ENCODE results near the gene ADGRB3. TPM values are rescaled to one million over a fixed set of nuclear protein-coding genes. Genes with fewer than 3 reads are reported as not detected.

ADGRB3 gene
- total RNA-seq, 3 donors from 2014 or later: 0.43 to 7.8 (median 0.72) TPM

- Histone ChIP-seq H3K36me3 (ENCODE audit: low read depth) (no peaks in the 10 kb centered on the region), H3K9me3 (no peaks in the 10 kb centered on the region), H3K4me3 (no peak overlapping the region), H3K4me1 (ENCODE audit: low read depth) (no peaks in the 10 kb centered on the region)
- no peak for ATAC-seq
- DNase-seq: no peak
- intact Hi-C loops (cut with DNase I, micrococcal nuclease): no loop called here
- TF ChIP-seq CTCF (IDR thresholded peaks at IDR 0.05): no peak
Measured at GRCh38 chr6:69155467-69155866, 520.4 kb downstream of the ADGRB3 start.

GRCh38 chr6:69162811-69163210 is 527.7 kb downstream of the ADGRB3 start:
- DNase-seq: no peak
- Histone ChIP-seq H3K4me3 (no peak overlapping the region), H3K4me1 (ENCODE audit: low read depth) (no peaks in the 10 kb centered on the region), H3K36me3 (ENCODE audit: low read depth) (no peaks in the 10 kb centered on the region), H3K9me3 (no peaks in the 10 kb centered on the region)
- ATAC-seq: no peak
- no peak for TF ChIP-seq CTCF (IDR thresholded peaks at IDR 0.05)
- intact Hi-C loops (cut with DNase I, micrococcal nuclease): no loop called here

GRCh38 chr6:69164564-69165229 is 529.6 kb downstream of the ADGRB3 start:
- no peaks in the 10 kb centered on the region for H3K4me1 ChIP-seq (ENCODE audit: low read depth)
- no peak overlapping the region for H3K4me3 ChIP-seq
- TF ChIP-seq CTCF (IDR thresholded peaks at IDR 0.05): no peak
- intact Hi-C loops (cut with DNase I, micrococcal nuclease): no loop called here
- DNase-seq (no peak), ATAC-seq (no peak)
- no peaks in the 10 kb centered on the region for H3K36me3 ChIP-seq (ENCODE audit: low read depth)
- H3K9me3 ChIP-seq: no peaks in the 10 kb centered on the region

- no peak for TF ChIP-seq CTCF (IDR thresholded peaks at IDR 0.05)
- DNase-seq (no peak), ATAC-seq (no peak)
- Histone ChIP-seq H3K4me3 (no peak overlapping the region), H3K4me1 (ENCODE audit: low read depth) (no peaks in the 10 kb centered on the region), H3K36me3 (ENCODE audit: low read depth) (no peaks in the 10 kb centered on the region), H3K9me3 (no peaks in the 10 kb centered on the region)
- intact Hi-C loops (cut with DNase I, micrococcal nuclease): no loop called here
Measured at GRCh38 chr6:69179681-69180080, 544.6 kb downstream of the ADGRB3 start.

- no peak for TF ChIP-seq CTCF (IDR thresholded peaks at IDR 0.05)
- DNase-seq (no peak), ATAC-seq (no peak)
- H3K36me3 ChIP-seq (ENCODE audit: low read depth): no peaks in the 10 kb centered on the region
- no peak overlapping the region for H3K4me3 ChIP-seq
- no peaks in the 10 kb centered on the region for H3K4me1 ChIP-seq (ENCODE audit: low read depth)
- intact Hi-C loops (cut with DNase I, micrococcal nuclease): no loop called here
- no peaks in the 10 kb centered on the region for H3K9me3 ChIP-seq
Measured at GRCh38 chr6:69180361-69181067, 545.4 kb downstream of the ADGRB3 start.

Measured in mucosa of descending colon (tissue), 3 donors.